22Rv1 (cell line): ENCODE data around the gene SMARCE1.

Experiments used
- H3K27ac ChIP-seq: fragments of 450-650 bp; 2 replicates; pipeline ENCODE4 v1.5.1; 2017
- CTCF ChIP-seq: fragments of 450-650 bp; IDR thresholded peaks from 2 replicates; pipeline ENCODE4 v1.5.1; 2017; ENCODE audit warnings: mild to moderate bottlenecking
- ZFX ChIP-seq: fragments of 450-650 bp; IDR thresholded peaks from 2 replicates; pipeline ENCODE4 v1.6.1; 2017; ENCODE audit warnings: antibody characterized with exemption, borderline replicate concordance

The SMARCE1 gene

GRCh38 chr17:40623419-40624210, 24.0 kb downstream of the SMARCE1 start:
- H3K27ac ChIP-seq = no peak overlapping the region
- TF ChIP-seq CTCF = no peak
- TF ChIP-seq ZFX = no peak

GRCh38 chr17:40622509-40622928, 25.1 kb downstream of the SMARCE1 start:
- no peak for TF ChIP-seq ZFX
- no peak for TF ChIP-seq CTCF
- H3K27ac ChIP-seq = no peak overlapping the region

GRCh38 chr17:40621578-40621977, 26.0 kb downstream of the SMARCE1 start:
- H3K27ac ChIP-seq = no peak overlapping the region

GRCh38 chr17:40621019-40621418, 26.6 kb downstream of the SMARCE1 start:
- TF ChIP-seq CTCF = no peak
- no peak for TF ChIP-seq ZFX
- H3K27ac ChIP-seq = no peak overlapping the region

More at GRCh38 chr17:40621578-40621977, 26.0 kb downstream of the SMARCE1 start:
- TF ChIP-seq ZFX (no peak), CTCF (no peak)

- H3K27ac ChIP-seq = no peak overlapping the region
- no peak for TF ChIP-seq CTCF
Measured at GRCh38 chr17:40618754-40619625, 28.6 kb downstream of the SMARCE1 start.

GRCh38 chr17:40617678-40618240, 29.9 kb downstream of the SMARCE1 start:
- no peak for TF ChIP-seq ZFX
- TF ChIP-seq CTCF = no peak
- no peak overlapping the region for H3K27ac ChIP-seq

- TF ChIP-seq ZFX (no peak), CTCF (no peak)
- H3K27ac ChIP-seq = no peak overlapping the region
Measured at GRCh38 chr17:40616592-40616991, 31.0 kb downstream of the SMARCE1 start.
